Smooth muscle cell (in vitro differentiated cells): Measurements from ENCODE around the gene CDK19. TPM values are rescaled to one million over a fixed set of nuclear protein-coding genes. Genes with fewer than 3 reads are reported as not detected.

ENCODE experiments used
- DNase-seq: peaks from one replicate; lab custom pipeline; 2025; ENCODE audit not compliant: unreplicated experiment; lab: John Stamatoyannopoulos, UW
- H2AFZ ChIP-seq: fragments of 200-600 bp; sonication (generic); 2 replicates; pipeline ENCODE4 v1.6.0; 2016; ENCODE audit warnings: antibody characterized with exemption, low read depth, mild to moderate bottlenecking
- H3F3A ChIP-seq: fragments of 200-600 bp; sonication (generic); 2 replicates; pipeline ENCODE4 v1.6.0; 2017; ENCODE audit warnings: antibody characterized with exemption, low read depth
- H3K27ac ChIP-seq: fragments of 200-600 bp; sonication (generic); 2 replicates; pipeline ENCODE4 v1.5.1; 2016; ENCODE audit warnings: low read depth, mild to moderate bottlenecking
- H3K27me3 ChIP-seq: fragments of 200-600 bp; sonication (generic); 2 replicates; pipeline ENCODE4 v1.6.1; 2016; ENCODE audit warnings: low read depth, mild to moderate bottlenecking
- H3K36me3 ChIP-seq: fragments of 200-600 bp; sonication (generic); 2 replicates; pipeline ENCODE4 v1.5.1; 2016; ENCODE audit warnings: low read depth
- H3K4me1 ChIP-seq: fragments of 200-600 bp; sonication (generic); 2 replicates; pipeline ENCODE4 v1.5.1; 2016; ENCODE audit warnings: low read depth
- H3K4me2 ChIP-seq: fragments of 200-600 bp; sonication (generic); 2 replicates; pipeline ENCODE4 v1.6.0; 2016; ENCODE audit warnings: mild to moderate bottlenecking
- H3K4me3 ChIP-seq: fragments of 200-600 bp; sonication (generic); 2 replicates; pipeline ENCODE4 v1.5.1; 2016; ENCODE audit warnings: mild to moderate bottlenecking
- H3K79me2 ChIP-seq: fragments of 200-600 bp; sonication (generic); 2 replicates; pipeline ENCODE4 v1.6.0; 2016; ENCODE audit warnings: low read depth, mild to moderate bottlenecking
- H3K9ac ChIP-seq: fragments of 200-600 bp; sonication (generic); 2 replicates; pipeline ENCODE4 v1.6.0; 2016; ENCODE audit warnings: low read depth
- H3K9me3 ChIP-seq: fragments of 200-600 bp; sonication (generic); replicated peaks from 2 replicates; pipeline ENCODE4 v1.5.1; 2016; ENCODE audit warnings: low read depth
- H4K20me1 ChIP-seq: fragments of 200-600 bp; sonication (generic); 2 replicates; pipeline ENCODE4 v1.6.0; 2016; ENCODE audit warnings: low read depth
- WGBS: methylation state at CpG from one replicate; pipeline ENCODE4 v1.1.7; 2016; ENCODE audit warnings: low lambda C conversion rate; 5-methylcytosine and 5-hydroxymethylcytosine counted together
- polyA plus RNA-seq: library from polyadenylated mRNA; unstranded; fragments of >200 nt; fragmentation: Nextera tagmentation; extraction: Ambion mirVana; gene quantifications from 2 replicates; pipeline ENCODE4 v1.2.1, GENCODE V29; 2016
- total RNA-seq: library from RNA; depleted of rRNA; stranded (reverse); fragments of >200 nt; gene quantifications from 2 replicates; pipeline ENCODE4 v1.2.3, GENCODE V29; 2014
- TF ChIP-seq, protein P1 (sequence below): fragments of 200-600 bp; sonication (generic); IDR thresholded peaks from 2 replicates; pipeline ENCODE4 v1.5.1; 2017; ENCODE audit warnings: borderline replicate concordance, mild to moderate bottlenecking, antibody characterized with exemption; ENCODE audit not compliant: insufficient read depth, poor library complexity, severe bottlenecking

Gene CDK19
- total and polyA plus RNA-seq, 2 experiments from 2014 or later, result 3.7 to 14.0 TPM

GRCh38 chr6:110800839-110801196 lies 14.5 kb downstream of the CDK19 start:
- Histone ChIP-seq H3K9ac (no peak overlapping the region), H4K20me1 (peaks cover 52% of the 10 kb centered on the region), H3K36me3 (no peaks in the 10 kb centered on the region), H3F3A (no peaks in the 10 kb centered on the region), H3K27me3 (no peaks in the 10 kb centered on the region), H3K27ac (no peak overlapping the region), H3K9me3 (no peaks in the 10 kb centered on the region), H3K4me3 (no peak overlapping the region), H3K79me2 (peaks cover 45% of the 10 kb centered on the region), H2AFZ (no peak overlapping the region), H3K4me2 (no peak overlapping the region), H3K4me1 (no peaks in the 10 kb centered on the region)
- WGBS, result 97% methylated on average over 4 of the region's 4 CpGs
- TF ChIP-seq, protein P1, sequence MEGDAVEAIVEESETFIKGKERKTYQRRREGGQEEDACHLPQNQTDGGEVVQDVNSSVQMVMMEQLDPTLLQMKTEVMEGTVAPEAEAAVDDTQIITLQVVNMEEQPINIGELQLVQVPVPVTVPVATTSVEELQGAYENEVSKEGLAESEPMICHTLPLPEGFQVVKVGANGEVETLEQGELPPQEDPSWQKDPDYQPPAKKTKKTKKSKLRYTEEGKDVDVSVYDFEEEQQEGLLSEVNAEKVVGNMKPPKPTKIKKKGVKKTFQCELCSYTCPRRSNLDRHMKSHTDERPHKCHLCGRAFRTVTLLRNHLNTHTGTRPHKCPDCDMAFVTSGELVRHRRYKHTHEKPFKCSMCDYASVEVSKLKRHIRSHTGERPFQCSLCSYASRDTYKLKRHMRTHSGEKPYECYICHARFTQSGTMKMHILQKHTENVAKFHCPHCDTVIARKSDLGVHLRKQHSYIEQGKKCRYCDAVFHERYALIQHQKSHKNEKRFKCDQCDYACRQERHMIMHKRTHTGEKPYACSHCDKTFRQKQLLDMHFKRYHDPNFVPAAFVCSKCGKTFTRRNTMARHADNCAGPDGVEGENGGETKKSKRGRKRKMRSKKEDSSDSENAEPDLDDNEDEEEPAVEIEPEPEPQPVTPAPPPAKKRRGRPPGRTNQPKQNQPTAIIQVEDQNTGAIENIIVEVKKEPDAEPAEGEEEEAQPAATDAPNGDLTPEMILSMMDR, result no peak
- no peak for DNase-seq

DNA sequence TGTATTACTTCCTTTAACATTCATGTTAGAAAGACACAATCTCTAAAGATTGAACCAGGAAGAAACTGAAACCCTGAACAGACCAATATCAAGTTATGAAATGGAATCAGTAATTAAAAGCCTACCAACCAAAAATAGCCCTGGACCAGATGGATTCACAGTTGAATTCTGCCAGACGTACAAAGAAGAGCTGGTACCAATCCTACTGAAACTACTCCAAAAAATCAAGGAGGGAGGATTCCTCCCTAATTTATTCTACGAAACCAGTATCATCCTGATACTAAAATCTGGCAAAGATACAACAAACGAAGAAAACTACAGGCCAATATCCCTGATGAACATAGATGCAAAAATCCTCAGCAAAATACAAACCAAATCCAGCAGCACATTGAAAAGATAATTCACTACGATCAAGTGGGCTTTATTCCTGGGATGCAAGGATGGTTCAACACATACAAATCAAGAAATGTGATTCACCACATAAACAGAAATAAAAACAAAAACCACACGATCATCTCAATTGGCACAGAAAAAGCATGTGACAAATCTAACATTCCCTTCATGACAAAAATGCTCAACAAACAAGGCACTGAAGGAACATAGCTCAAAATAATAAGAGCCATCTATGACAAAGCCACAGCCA lies 15.0 kb downstream of the CDK19 start:
- TF ChIP-seq, protein P1, result no peak
- Histone ChIP-seq H3F3A (no peaks in the 10 kb centered on the region), H3K36me3 (no peaks in the 10 kb centered on the region), H3K4me2 (no peak overlapping the region), H3K9ac (no peak overlapping the region), H3K4me1 (no peaks in the 10 kb centered on the region), H3K27me3 (no peaks in the 10 kb centered on the region), H3K79me2 (peaks cover 43% of the 10 kb centered on the region), H3K9me3 (no peaks in the 10 kb centered on the region), H4K20me1 (peaks cover 49% of the 10 kb centered on the region), H3K27ac (no peak overlapping the region), H3K4me3 (no peak overlapping the region), H2AFZ (no peak overlapping the region)
- 97% methylated on average over 5 of the region's 5 CpGs for WGBS
- no peak for DNase-seq

- Histone ChIP-seq H4K20me1 (peaks cover 49% of the 10 kb centered on the region), H3K79me2 (peaks cover 43% of the 10 kb centered on the region), H3K4me3 (no peak overlapping the region), H3K27ac (no peak overlapping the region), H3K4me2 (no peak overlapping the region), H3K4me1 (no peaks in the 10 kb centered on the region), H3K36me3 (no peaks in the 10 kb centered on the region), H3K9ac (no peak overlapping the region), H3K9me3 (no peaks in the 10 kb centered on the region), H3K27me3 (no peaks in the 10 kb centered on the region), H2AFZ (no peak overlapping the region), H3F3A (no peaks in the 10 kb centered on the region)
- TF ChIP-seq, protein P1, result no peak
- 96% methylated on average over 5 of the region's 5 CpGs for WGBS
- DNase-seq, result no peak
These were observed 15.6 kb downstream of the CDK19 start for GRCh38 chr6:110799655-110800054.

DNA sequence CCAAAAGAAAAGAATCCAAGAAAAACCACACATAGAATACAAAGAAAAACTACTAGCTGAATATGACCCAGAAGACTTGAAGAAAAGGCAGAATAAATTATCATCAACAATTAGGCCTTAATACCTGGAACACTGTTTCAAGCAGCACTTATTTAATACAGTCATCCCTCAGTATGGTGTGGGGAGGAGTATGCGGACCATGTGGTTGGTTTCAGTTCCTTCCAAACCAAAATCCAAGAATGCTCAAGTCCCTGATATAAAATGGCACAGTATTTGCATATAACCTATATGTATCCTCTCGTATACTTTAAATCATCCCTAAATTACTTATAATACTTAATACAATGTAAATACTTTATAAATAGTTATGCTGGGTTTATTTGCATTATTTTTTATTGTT lies 16.1 kb downstream of the CDK19 start:
- H3K27ac ChIP-seq, result no peak overlapping the region
- H2AFZ ChIP-seq, result no peak overlapping the region
- 100% methylated on average over 2 of the region's 2 CpGs for WGBS
- no peaks in the 10 kb centered on the region for H3K9me3 ChIP-seq
- H3K9ac ChIP-seq, result no peak overlapping the region
- no peak overlapping the region for H3K4me3 ChIP-seq
- H3K27me3 ChIP-seq, result no peaks in the 10 kb centered on the region
- DNase-seq, result no peak
- H3K4me2 ChIP-seq, result no peak overlapping the region
- peaks cover 51% of the 10 kb centered on the region for H4K20me1 ChIP-seq
- no peaks in the 10 kb centered on the region for H3K4me1 ChIP-seq
- no peaks in the 10 kb centered on the region for H3K36me3 ChIP-seq
- H3F3A ChIP-seq, result no peaks in the 10 kb centered on the region
- peaks cover 43% of the 10 kb centered on the region for H3K79me2 ChIP-seq
- TF ChIP-seq, protein P1, result no peak
